ENCODE data around the gene HNRNPF.

HNRNPF gene

GRCh38 chr10:43376046-43376635, 32.8 kb downstream of the HNRNPF start:
- no peak for DNase-seq

DNA sequence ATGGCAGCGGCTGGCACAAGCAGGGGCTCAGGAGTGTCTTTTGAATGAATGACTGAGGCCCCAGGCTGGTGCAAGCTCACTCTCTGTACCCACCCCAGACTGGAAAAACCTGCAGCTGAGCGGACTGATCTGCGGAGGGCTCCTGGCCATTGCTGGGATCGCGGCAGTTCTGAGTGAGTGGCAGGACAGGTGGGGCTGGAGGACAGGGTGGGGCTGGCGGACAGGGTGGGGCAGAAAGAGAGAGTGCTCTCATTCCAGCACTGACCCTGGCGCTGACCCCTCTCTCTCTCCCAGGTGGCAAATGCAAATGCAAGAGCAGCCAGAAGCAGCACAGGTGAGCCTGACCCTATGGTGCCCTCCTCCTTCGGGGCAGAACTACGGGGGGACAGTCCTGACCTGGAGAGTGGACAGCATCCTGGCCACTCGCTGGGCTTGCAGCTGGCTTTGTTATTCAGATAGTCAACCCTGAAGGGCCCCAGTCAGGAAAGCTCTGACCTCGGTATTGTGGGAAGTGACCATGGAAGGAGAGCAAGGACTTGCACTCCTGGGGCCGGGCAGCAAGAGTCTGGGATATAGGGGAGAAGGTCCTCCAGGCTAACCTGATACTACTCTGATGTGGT, 33.5 kb downstream of the HNRNPF start:
- no peak for DNase-seq

GRCh38 chr10:43374194-43374593, 34.8 kb downstream of the HNRNPF start:
- no peak for DNase-seq

- no peak for DNase-seq
Measured at GRCh38 chr10:43373461-43373860, 35.5 kb downstream of the HNRNPF start.

DNA sequence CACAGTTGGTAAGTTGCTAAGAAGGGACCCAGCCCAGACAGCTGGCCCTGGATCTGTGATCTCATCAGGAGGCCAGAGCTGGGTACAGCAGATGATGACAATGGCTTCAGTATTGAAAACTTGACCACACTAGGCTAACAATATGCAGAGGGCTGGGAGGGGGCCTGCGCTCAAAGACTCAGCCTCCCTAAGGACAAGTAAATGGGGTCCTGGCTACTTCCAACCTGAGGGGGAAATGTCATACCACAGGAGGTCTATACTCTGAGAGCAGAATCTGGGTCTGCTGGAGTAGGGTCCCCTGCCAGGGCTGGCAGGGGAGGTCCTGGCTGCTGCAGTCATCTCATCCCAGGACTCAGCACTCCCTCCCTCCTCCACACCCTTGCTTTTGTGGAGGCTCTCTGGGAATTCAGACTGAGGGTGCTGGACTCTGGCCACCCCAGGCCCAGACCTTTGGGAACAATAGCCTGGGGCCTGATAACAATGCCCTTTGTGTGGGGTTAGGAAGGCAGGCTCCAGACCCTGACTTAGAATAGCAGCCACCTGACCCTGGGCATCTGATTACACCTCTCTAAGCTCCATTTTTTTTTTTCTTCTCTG, 36.1 kb downstream of the HNRNPF start:
- DNase-seq = no peak

GRCh38 chr10:43371418-43371817, 37.6 kb downstream of the HNRNPF start, which contains the start of gene FXYD4:
Gene FXYD4, plus strand, starts transcription at chr10:43371636. Its CDS starts 2,111 bp downstream, at chr10:43373747.
- no peak for DNase-seq

DNA sequence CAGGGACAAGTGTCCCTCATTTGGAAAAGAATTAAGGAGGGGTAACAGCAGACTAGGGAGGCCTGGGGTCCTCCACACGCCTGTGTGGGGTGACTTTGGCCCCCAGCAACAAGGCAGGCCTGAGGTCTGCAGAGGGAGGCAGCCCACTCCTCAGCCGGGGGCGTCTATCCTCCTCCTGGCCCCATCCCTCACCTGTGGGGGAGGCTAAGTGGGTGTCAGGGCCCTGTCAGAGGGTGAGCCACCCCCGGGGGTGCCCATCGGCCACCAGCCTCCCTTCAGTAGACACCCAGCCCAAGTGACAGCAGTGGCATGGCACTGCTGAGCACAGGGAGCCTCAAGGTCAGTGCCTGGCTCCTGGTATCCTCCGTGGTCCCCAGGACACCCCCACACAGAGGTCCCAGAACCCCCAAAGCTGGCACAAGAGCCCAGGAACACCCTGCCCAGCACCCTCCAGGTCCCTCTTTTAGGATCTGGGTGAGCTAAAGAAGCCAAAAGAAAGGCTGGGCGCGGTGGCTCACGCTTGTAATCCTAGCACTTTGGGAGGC, 38.2 kb downstream of the HNRNPF start:
- DNase-seq = no peak

- no peak for DNase-seq
Measured at GRCh38 chr10:43369921-43370320, 39.1 kb downstream of the HNRNPF start.

DNA sequence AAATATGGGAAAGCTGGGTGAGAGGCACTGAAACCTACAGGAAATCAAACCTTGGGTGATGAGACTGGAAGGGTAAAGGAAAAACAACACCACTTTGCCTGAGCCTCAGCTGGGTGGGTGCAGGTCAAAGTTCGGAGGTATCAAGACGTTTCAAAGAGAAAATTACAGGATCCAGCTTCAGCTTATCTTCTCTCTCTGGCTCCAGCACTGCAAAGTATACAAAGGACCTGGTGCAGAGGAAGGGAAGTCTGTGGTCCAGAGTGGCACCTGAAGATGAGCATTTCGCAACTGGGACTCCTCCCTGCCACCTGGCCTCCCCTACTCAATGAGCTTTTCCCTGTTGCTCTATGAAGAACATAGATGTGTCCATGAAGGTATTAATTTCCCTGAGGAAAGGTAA, 44.0 kb downstream of the HNRNPF start:
- DNase-seq = no peak

- DNase-seq = peak; percentile 98
Measured at GRCh38 chr10:43362191-43362839, 46.7 kb downstream of the HNRNPF start.

- DNase-seq = peak; percentile 26
Measured at GRCh38 chr10:43361547-43362190, 47.3 kb downstream of the HNRNPF start.

- DNase-seq = no peak
Measured at GRCh38 chr10:43360086-43360485, 48.9 kb downstream of the HNRNPF start.

- DNase-seq = no peak
Measured at GRCh38 chr10:43355749-43356371, 53.1 kb downstream of the HNRNPF start.

DNA sequence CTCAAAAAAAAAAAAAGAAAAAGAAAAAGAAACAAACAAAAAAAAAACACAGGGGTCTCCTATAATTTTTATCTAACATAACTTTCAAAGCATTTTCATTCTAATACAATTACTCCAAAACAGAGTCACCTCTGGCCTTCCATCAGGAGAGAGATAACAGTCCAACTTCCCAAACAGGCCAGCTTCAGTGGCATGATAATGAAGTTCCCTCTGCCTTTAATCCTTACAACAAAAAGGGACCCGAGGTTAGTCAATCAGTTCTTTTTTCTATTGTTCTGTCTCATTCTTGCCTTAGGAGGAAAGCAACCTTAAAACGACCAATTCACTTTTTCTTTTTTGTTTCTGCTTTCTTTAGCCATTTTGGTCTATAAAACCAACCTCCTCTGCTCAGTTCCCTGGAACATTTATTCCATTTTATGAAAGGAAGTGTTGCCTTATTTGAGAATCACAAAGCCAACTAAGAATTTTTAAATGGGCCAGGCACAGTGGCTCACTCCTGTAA, 54.1 kb downstream of the HNRNPF start:
- no peak for DNase-seq

- DNase-seq = no peak
Measured at GRCh38 chr10:43354330-43354635, 54.7 kb downstream of the HNRNPF start.

DNA sequence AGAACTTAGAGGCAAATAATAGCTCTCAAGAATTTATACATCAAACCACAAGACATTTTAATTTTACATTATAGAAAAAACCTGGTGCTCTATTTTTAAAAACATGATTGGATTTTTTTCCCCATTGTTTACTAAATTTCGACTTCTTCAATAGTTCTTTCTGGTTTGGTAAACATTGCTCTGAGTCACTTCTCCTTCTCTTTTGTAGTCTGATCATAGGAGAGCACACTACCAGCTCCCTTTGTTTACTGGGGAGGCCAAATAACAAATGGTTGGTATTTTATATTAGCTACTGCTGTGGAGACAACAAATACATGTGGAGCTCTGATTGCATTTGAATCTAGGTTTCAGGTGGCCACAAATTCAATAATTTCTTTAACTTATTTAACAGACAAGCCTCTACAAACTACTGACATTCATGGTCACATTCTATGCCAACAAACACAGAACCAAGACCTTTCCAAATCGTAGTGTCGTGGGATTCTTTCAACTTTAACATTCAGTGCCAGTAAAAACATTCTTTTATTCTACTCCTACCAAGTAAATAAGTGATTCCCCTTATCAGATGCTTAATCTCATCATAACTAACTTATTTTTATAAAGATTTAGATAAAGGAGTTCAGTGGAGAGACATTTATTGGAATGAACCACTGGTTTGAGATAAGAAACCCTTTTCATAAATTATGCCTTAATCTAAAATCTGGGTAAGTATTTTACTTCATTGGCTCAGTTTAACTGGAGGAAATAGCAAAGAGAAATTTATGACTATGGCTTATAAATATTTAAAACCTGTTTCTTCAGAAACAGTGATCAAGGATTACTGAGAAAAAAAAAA, 55.3 kb downstream of the HNRNPF start:
- DNase-seq = no peak

GRCh38 chr10:43352951-43353350, 56.0 kb downstream of the HNRNPF start:
- no peak for DNase-seq

DNA sequence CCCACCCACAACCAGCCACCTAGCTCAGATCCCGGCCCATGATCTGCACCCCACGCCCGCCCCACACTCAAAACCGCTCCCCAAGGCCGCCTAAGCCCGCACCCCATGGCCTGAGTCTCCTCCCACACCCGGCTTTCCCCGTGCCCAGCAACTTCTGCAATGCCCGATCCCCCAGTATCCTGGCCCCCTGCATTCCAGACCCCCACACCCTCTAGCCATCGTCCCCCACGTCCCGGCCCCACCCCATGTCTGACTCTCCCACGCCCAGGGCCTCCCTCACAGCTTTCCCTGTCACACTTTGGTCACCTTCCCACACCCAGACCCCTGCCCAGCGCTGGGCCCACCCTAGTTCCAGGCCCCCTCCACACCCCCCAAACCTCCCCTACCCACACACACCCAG, 57.7 kb downstream of the HNRNPF start:
- DNase-seq = no peak

GRCh38 chr10:43350686-43351085, 58.3 kb downstream of the HNRNPF start:
- DNase-seq = no peak

- DNase-seq = no peak
Measured at GRCh38 chr10:43350156-43350555, 58.8 kb downstream of the HNRNPF start.

- peak; percentile 89 for DNase-seq
Measured at GRCh38 chr10:43348511-43349312, 60.3 kb downstream of the HNRNPF start.

All from CD4-positive, alpha-beta T cell treated with Interleukin-21 for 1 hour (primary cell).